ENCODE data around the gene ANKS1B. TPM values are rescaled to one million over a fixed set of nuclear protein-coding genes. Genes with fewer than 3 reads are reported as not detected.

Gene ANKS1B
- polyA plus RNA-seq, 3 donors, result not detected

GRCh38 chr12:99260456-99260996 is 724.2 kb downstream of the ANKS1B start:
- no peaks in the 10 kb centered on the region for H3K27me3 ChIP-seq (ENCODE audit: control insufficient read depth in 2 of 2, insufficient read depth in 2 of 2, low read length in 2 of 2)
- intact Hi-C loops (cut with micrococcal nuclease), result no loop called here
- H3K4me3 ChIP-seq (replicated peaks in 1 of 3; ENCODE audit: low read depth in 2 of 3, low read length in 3 of 3), result no peak overlapping the region
- no peak for TF ChIP-seq CTCF (IDR thresholded peaks at IDR 0.05)
- Mint-ChIP-seq H3K36me3 (no peaks in the 10 kb centered on the region), H3K27me3 (ENCODE audit: low read depth in 3 of 3) (peaks cover 0 to 2% (median 0%) of the 10 kb centered on the region in 3 donors), H3K27ac (no peak overlapping the region), H3K4me1 (no peaks in the 10 kb centered on the region), H3K9me3 (peaks cover 0 to 3% (median 0%) of the 10 kb centered on the region in 7 donors), H3K4me3 (no peak overlapping the region)
- H3K9ac ChIP-seq (ENCODE audit: insufficient read depth, low read length, poor library complexity, severe bottlenecking), result no peak overlapping the region
- H3K4me2 ChIP-seq (replicated peaks; ENCODE audit: extremely low read depth, low read length, poor library complexity, severe bottlenecking), result no peak overlapping the region
- no peaks in the 10 kb centered on the region for H3K79me2 ChIP-seq (ENCODE audit: insufficient read depth, low read length)
- no peak overlapping the region for H2AFZ ChIP-seq (ENCODE audit: insufficient read depth, low read depth, low read length, poor library complexity, severe bottlenecking)
- no peak for DNase-seq
- WGBS (ENCODE audit: insufficient coverage), result no CpG with 5 or more reads among the region's 4 CpGs
- H3K27ac ChIP-seq (ENCODE audit: low read depth in 1 of 2, low read length in 2 of 2), result no peak overlapping the region
- H3K4me1 ChIP-seq (ENCODE audit: control insufficient read depth in 1 of 2, insufficient read depth in 2 of 2, low read length in 2 of 2), result no peaks in the 10 kb centered on the region
- H4K20me1 ChIP-seq (ENCODE audit: insufficient read depth, low read length), result no peaks in the 10 kb centered on the region
- no peaks in the 10 kb centered on the region for H3K36me3 ChIP-seq (replicated peaks in 1 of 2; ENCODE audit: control insufficient read depth in 1 of 2, insufficient read depth in 2 of 2, low read length in 2 of 2)
- H3K9me3 ChIP-seq (replicated peaks in 1 of 2; ENCODE audit: control insufficient read depth in 1 of 2, insufficient read depth in 1 of 2, low read length in 2 of 2), result no peaks in the 10 kb centered on the region

GRCh38 chr12:99259040-99259934 is 725.4 kb downstream of the ANKS1B start:
- Histone ChIP-seq H3K27ac (ENCODE audit: low read depth in 1 of 2, low read length in 2 of 2) (no peak overlapping the region), H4K20me1 (ENCODE audit: insufficient read depth, low read length) (no peaks in the 10 kb centered on the region), H3K27me3 (ENCODE audit: control insufficient read depth in 2 of 2, insufficient read depth in 2 of 2, low read length in 2 of 2) (no peaks in the 10 kb centered on the region), H2AFZ (ENCODE audit: insufficient read depth, low read depth, low read length, poor library complexity, severe bottlenecking) (no peak overlapping the region), H3K9me3 (replicated peaks in 1 of 2; ENCODE audit: control insufficient read depth in 1 of 2, insufficient read depth in 1 of 2, low read length in 2 of 2) (no peaks in the 10 kb centered on the region), H3K9ac (ENCODE audit: insufficient read depth, low read length, poor library complexity, severe bottlenecking) (no peak overlapping the region), H3K36me3 (replicated peaks in 1 of 2; ENCODE audit: control insufficient read depth in 1 of 2, insufficient read depth in 2 of 2, low read length in 2 of 2) (no peaks in the 10 kb centered on the region), H3K4me3 (replicated peaks in 1 of 3; ENCODE audit: low read depth in 2 of 3, low read length in 3 of 3) (no peak overlapping the region), H3K4me1 (ENCODE audit: control insufficient read depth in 1 of 2, insufficient read depth in 2 of 2, low read length in 2 of 2) (no peaks in the 10 kb centered on the region), H3K4me2 (replicated peaks; ENCODE audit: extremely low read depth, low read length, poor library complexity, severe bottlenecking) (no peak overlapping the region), H3K79me2 (ENCODE audit: insufficient read depth, low read length) (no peaks in the 10 kb centered on the region)
- 79% methylated on average over 2 of the region's 12 CpGs for WGBS (ENCODE audit: insufficient coverage)
- Mint-ChIP-seq H3K9me3 (peaks cover 0 to 3% (median 0%) of the 10 kb centered on the region in 7 donors), H3K27me3 (ENCODE audit: low read depth in 3 of 3) (peaks cover 0 to 2% (median 0%) of the 10 kb centered on the region in 3 donors), H3K4me1 (no peaks in the 10 kb centered on the region), H3K4me3 (no peak overlapping the region), H3K27ac (no peak overlapping the region), H3K36me3 (no peaks in the 10 kb centered on the region)
- intact Hi-C loops (cut with micrococcal nuclease), result no loop called here
- DNase-seq, result no peak
- TF ChIP-seq CTCF (IDR thresholded peaks at IDR 0.05), result no peak

Measured in CD14-positive monocyte (primary cell).